ENCODE data around the gene IFNGR2. TPM values are rescaled to one million over a fixed set of nuclear protein-coding genes. Genes with fewer than 3 reads are reported as not detected.

Gene IFNGR2
- total RNA-seq, 1 experiment from 2014 or later, result 44.1 TPM

- Histone ChIP-seq H3K79me1 (ENCODE audit: insufficient read depth, low read depth, low read length, poor library complexity, severe bottlenecking) (no peaks in the 10 kb centered on the region), H3K9ac (ENCODE audit: extremely low read depth, insufficient read length, low read length) (no peak overlapping the region), H2BK120ac (ENCODE audit: low read depth, low read length, poor library complexity, severe bottlenecking) (no peak overlapping the region), H3K4me2 (ENCODE audit: insufficient read depth, insufficient read length, low read length) (no peak overlapping the region), H3K23ac (ENCODE audit: insufficient read length, low read depth, low read length) (no peak overlapping the region), H3K56ac (ENCODE audit: insufficient read length, low read depth, low read length) (no peak overlapping the region), H2BK5ac (ENCODE audit: insufficient read length, low read length) (no peak overlapping the region), H3K4ac (ENCODE audit: low read depth, low read length) (no peak overlapping the region), H3K9me3 (ENCODE audit: control insufficient read depth, low read depth, low read length) (no peaks in the 10 kb centered on the region), H4K5ac (ENCODE audit: insufficient read length, low read depth, low read length) (no peak overlapping the region), H3K18ac (ENCODE audit: insufficient read length, low read depth, low read length) (no peak overlapping the region), H3K79me2 (ENCODE audit: insufficient read depth, low read length) (no peaks in the 10 kb centered on the region), H2BK15ac (ENCODE audit: low read depth, low read length) (no peak overlapping the region), H3K27me3 (ENCODE audit: insufficient read depth, low read length) (no peaks in the 10 kb centered on the region), H4K91ac (ENCODE audit: insufficient read length, low read depth, low read length) (no peak overlapping the region), H2AFZ (ENCODE audit: low read length) (no peak overlapping the region), H3T11ph (ENCODE audit: low read length) (no peak overlapping the region), H4K20me1 (ENCODE audit: control insufficient read depth, insufficient read depth, insufficient read length) (no peaks in the 10 kb centered on the region), H2BK20ac (ENCODE audit: low read depth, low read length, poor library complexity, severe bottlenecking) (no peak overlapping the region), H4K8ac (replicated peaks; ENCODE audit: insufficient read length, low read depth, low read length) (no peak overlapping the region), H3K4me1 (ENCODE audit: insufficient read depth, low read length) (no peaks in the 10 kb centered on the region), H3K27ac (ENCODE audit: insufficient read length, low read depth, low read length) (no peak overlapping the region), H2BK12ac (ENCODE audit: insufficient read length, low read depth, low read length) (no peak overlapping the region), H2AK5ac (ENCODE audit: insufficient read length, low read length) (no peak overlapping the region), H3K14ac (ENCODE audit: insufficient read depth, low read length) (no peak overlapping the region), H3K23me2 (ENCODE audit: insufficient read length, low read depth, low read length, poor library complexity, severe bottlenecking) (no peaks in the 10 kb centered on the region)
- H3K27ac Mint-ChIP-seq, result no peak overlapping the region
- H3K9me3 Mint-ChIP-seq, result no peaks in the 10 kb centered on the region
- no peaks in the 10 kb centered on the region for H3K27me3 Mint-ChIP-seq (ENCODE audit: low read depth)
- no CpG with 5 or more reads among the region's 6 CpGs for WGBS (ENCODE audit: extremely low coverage, insufficient read length, low lambda C conversion rate)
- no peak for TF ChIP-seq CTCF (conservative IDR thresholded peaks at IDR 0.05)
- H3K4me1 Mint-ChIP-seq, result no peaks in the 10 kb centered on the region
- peaks cover 8 to 30% (median 16%) of the 10 kb centered on the region in 3 experiments; a peak in 5 of 7 replicates for H3K36me3 Mint-ChIP-seq (ENCODE audit: insufficient read depth in 1 of 3, low read depth in 3 of 3)
- H3K4me3 Mint-ChIP-seq, result no peak overlapping the region
- no peak for DNase-seq
These were observed 47.9 kb upstream of the IFNGR2 start for GRCh38 chr21:33355355-33355754.
